GM12801 (cell line): ENCODE data around the gene SLC22A13.

Source experiments
- CTCF ChIP-seq: IDR thresholded peaks from one replicate; pipeline ENCODE4 v1.5.1; 2011; ENCODE audit warnings: control low read depth; ENCODE audit not compliant: insufficient read length; ENCODE audit errors: extremely low read depth

The SLC22A13 gene, protein sequence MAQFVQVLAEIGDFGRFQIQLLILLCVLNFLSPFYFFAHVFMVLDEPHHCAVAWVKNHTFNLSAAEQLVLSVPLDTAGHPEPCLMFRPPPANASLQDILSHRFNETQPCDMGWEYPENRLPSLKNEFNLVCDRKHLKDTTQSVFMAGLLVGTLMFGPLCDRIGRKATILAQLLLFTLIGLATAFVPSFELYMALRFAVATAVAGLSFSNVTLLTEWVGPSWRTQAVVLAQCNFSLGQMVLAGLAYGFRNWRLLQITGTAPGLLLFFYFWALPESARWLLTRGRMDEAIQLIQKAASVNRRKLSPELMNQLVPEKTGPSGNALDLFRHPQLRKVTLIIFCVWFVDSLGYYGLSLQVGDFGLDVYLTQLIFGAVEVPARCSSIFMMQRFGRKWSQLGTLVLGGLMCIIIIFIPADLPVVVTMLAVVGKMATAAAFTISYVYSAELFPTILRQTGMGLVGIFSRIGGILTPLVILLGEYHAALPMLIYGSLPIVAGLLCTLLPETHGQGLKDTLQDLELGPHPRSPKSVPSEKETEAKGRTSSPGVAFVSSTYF

GRCh38 chr3:38265604-38266307 is at the start of gene SLC22A13:
Gene SLC22A13 (plus strand): TSS chr3:38265812. CDS start chr3:38265861, 49 bp downstream.
- TF ChIP-seq CTCF = no peak

GRCh38 chr3:38219609-38220197 is 45.9 kb upstream of the SLC22A13 start:
- TF ChIP-seq CTCF = no peak

GRCh38 chr3:38221005-38221404 is 44.6 kb upstream of the SLC22A13 start:
- no peak for TF ChIP-seq CTCF

DNA sequence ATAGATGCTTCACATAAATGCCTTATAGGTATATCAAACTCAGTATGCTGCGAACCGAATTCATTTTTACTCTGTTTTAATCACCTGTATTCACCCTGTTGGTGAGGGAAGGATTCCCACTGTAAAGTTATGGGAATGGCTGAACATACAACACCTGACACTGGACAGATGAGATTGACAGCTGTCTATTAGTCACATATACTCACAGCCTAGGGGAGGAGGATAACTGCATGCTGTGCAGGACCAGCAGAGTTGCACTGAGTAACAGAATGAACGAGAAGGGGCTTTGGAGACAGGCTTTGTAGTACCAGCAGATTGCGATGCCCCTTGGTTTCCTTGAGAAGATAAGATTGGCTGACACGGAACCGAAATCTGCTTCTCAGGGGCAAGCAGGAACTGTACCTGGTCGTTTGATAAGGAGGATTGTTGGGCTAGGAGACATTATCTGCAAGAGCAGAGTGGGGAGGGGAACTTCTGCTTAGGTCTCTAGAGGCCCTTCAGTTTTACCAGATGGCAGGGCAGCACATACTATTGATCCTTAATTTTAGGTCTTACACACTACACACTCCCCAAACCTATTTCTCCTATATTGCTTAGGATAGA is 43.5 kb upstream of the SLC22A13 start:
- TF ChIP-seq CTCF = no peak

DNA sequence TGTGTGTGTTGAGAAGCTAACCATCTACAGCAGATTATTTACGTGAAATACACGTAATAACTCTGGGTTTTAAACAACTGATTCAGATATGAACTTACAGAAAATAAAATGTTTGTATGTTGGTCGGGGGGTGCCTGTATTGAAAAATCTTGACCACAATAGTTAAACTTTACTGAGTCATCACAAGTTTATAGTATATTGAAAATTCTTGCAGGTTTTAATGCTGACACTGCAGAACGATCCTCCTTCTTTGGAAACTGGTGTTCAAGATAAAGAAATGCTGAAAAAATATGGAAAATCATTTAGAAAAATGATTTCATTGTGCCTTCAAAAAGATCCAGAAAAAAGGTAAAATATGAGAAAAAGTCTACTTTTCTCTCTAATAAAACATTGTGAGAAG is 41.3 kb upstream of the SLC22A13 start:
- TF ChIP-seq CTCF = no peak

DNA sequence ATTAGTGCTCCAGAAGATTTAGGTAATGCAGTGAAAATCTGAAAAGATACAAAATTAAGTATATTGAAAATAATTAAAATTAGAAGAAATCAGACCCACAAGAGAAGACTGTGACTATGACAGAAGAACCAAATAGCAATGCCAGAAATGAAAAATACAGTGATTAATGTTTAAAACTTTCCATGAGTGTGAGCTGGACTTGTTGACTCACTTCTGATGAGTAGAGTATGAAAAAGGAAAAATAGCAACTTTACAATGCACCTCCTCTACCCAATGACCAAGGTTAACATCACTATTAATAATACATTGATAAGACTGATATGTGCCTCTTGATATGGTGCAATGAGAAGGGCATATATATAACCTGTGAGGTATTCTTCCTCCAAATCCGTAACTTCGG is 39.3 kb upstream of the SLC22A13 start:
- no peak for TF ChIP-seq CTCF

- no peak for TF ChIP-seq CTCF
Observed at GRCh38 chr3:38227989-38228388, 37.6 kb upstream of the SLC22A13 start.
